ENCODE data around the gene STK26. TPM values are rescaled to one million over a fixed set of nuclear protein-coding genes. Genes with fewer than 3 reads are reported as not detected.

STK26 gene
- total and polyA plus RNA-seq, 2 of the 4 experiments (the other 2 are of a cell fraction) = 0.17 to 0.18 TPM

GRCh38 chrX:132058050-132058449, 34.9 kb downstream of the STK26 start:
- Histone ChIP-seq H3K27me3 (ENCODE audit: control insufficient read depth, insufficient read depth, low read length) (peaks cover 8% of the 10 kb centered on the region), H2BK15ac (ENCODE audit: low read depth, low read length) (no peak overlapping the region), H3K4me1 (ENCODE audit: control insufficient read depth, insufficient read depth, low read length) (no peaks in the 10 kb centered on the region), H3K4me2 (ENCODE audit: low read depth, low read length) (no peak overlapping the region), H2AFZ (replicated peaks; ENCODE audit: low read length, poor library complexity) (no peak overlapping the region), H3K18ac (ENCODE audit: low read depth, low read length) (no peak overlapping the region), H3K4ac (ENCODE audit: low read depth, low read length) (no peak overlapping the region), H2AK5ac (ENCODE audit: low read depth, low read length) (no peak overlapping the region), H3K14ac (replicated peaks; ENCODE audit: low read depth, low read length) (no peak overlapping the region), H2AK9ac (replicated peaks; ENCODE audit: low read depth, low read length, poor library complexity) (no peak overlapping the region), H3K9me3 (ENCODE audit: control insufficient read depth, insufficient read depth, low read length) (no peaks in the 10 kb centered on the region), H2BK20ac (ENCODE audit: low read depth, low read length) (no peak overlapping the region), H4K91ac (ENCODE audit: insufficient read depth, low read depth, low read length) (no peak overlapping the region), H4K5ac (ENCODE audit: low read depth, low read length) (no peak overlapping the region), H4K8ac (ENCODE audit: low read depth in 2 of 2, low read length in 2 of 2) (no peak overlapping the region), H4K20me1 (ENCODE audit: insufficient read depth, low read length) (no peaks in the 10 kb centered on the region), H3K56ac (ENCODE audit: extremely low read depth, insufficient read depth, low read length) (no peak overlapping the region), H3K4me3 (ENCODE audit: insufficient read depth, low read depth, low read length) (no peak overlapping the region), H3K9ac (ENCODE audit: low read depth, low read length) (no peak overlapping the region), H3K23ac (ENCODE audit: low read depth, low read length) (no peak overlapping the region), H3K79me1 (ENCODE audit: low read depth in 1 of 2, low read length in 2 of 2) (no peaks in the 10 kb centered on the region), H3K36me3 (ENCODE audit: control insufficient read depth, insufficient read depth, low read length) (no peaks in the 10 kb centered on the region), H2BK5ac (ENCODE audit: low read depth, low read length, poor library complexity, severe bottlenecking) (no peak overlapping the region), H2BK120ac (ENCODE audit: low read depth, low read length) (no peak overlapping the region), H3K27ac (ENCODE audit: insufficient read depth, low read length) (no peak overlapping the region), H3K9me1 (ENCODE audit: insufficient read depth, low read length) (no peaks in the 10 kb centered on the region)
- in situ Hi-C loops (cut with MboI; ENCODE audit: low sequenced_read_pairs) = no loop called here
- intact Hi-C loops (cut with micrococcal nuclease) = no loop called here
- dilution Hi-C loops (cut with HindIII; ENCODE audit: low sequenced_read_pairs, unreplicated experiment) = no loop called here
- WGBS, 2 experiments (ENCODE audit: extremely low coverage in 2 of 2, insufficient read length in 1 of 2) = no CpG with 5 or more reads among the region's 4 CpGs
- ATAC-seq (ENCODE audit: low read depth) (no peak), DNase-seq (no peak)
- CTCF ChIA-PET = no interaction called here
- TF ChIP-seq MAFK (IDR thresholded peaks at IDR 0.05; ENCODE audit: low read depth, low read length) (no peak), USF2 (IDR thresholded peaks at IDR 0.05; ENCODE audit: low read depth, low read length) (no peak), RFX5 (IDR thresholded peaks at IDR 0.05; ENCODE audit: low read depth, low read length) (no peak), ELK1 (IDR thresholded peaks at IDR 0.05; ENCODE audit: borderline replicate concordance, low read depth, low read length) (no peak), FOS (IDR thresholded peaks at IDR 0.05; ENCODE audit: low read depth, low read length) (no peak), CTCF (conservative IDR thresholded peaks at IDR 0.05; ENCODE audit: low read depth, low read length) (no peak), MXI1 (IDR thresholded peaks at IDR 0.05; ENCODE audit: borderline replicate concordance, low read depth, low read length) (no peak), NFE2L2 (IDR thresholded peaks at IDR 0.05; ENCODE audit: low read depth, low read length) (no peak), SMC3 (IDR thresholded peaks at IDR 0.05; ENCODE audit: low read depth, low read length) (no peak), RCOR1 (IDR thresholded peaks at IDR 0.05; ENCODE audit: insufficient replicate concordance, low read length) (no peak), CHD1 (IDR thresholded peaks at IDR 0.05; ENCODE audit: low read depth, low read length) (no peak), POLR2A (IDR thresholded peaks at IDR 0.05; ENCODE audit: low read depth, low read length) (no peak), BHLHE40 (IDR thresholded peaks at IDR 0.05; ENCODE audit: low read depth, low read length) (no peak), CEBPB (IDR thresholded peaks at IDR 0.05; ENCODE audit: low read depth, low read length) (no peak), MAZ (IDR thresholded peaks at IDR 0.05; ENCODE audit: borderline replicate concordance, low read depth, low read length) (no peak), RAD21 (IDR thresholded peaks at IDR 0.05; ENCODE audit: low read length) (no peak)
- BruUV-seq (replicated peaks) = no TSS peak
- POLR2A ChIA-PET (ENCODE audit: unreplicated experiment) = no interaction called here
